Activated CD8-positive, alpha-beta memory T cell treated with anti-CD3 and anti-CD28 coated beads, Interleukin-2, amount 50 U/mL, for 1 hour (primary cell): ENCODE results near the gene FNDC3A.
"Not testable (repeated sequence)": the region's sequence is repeated elsewhere in the genome, so short reads cannot be mapped to it uniquely, and the experiment has no call there.

Source experiments
- DNase-seq: peaks from one replicate; pipeline ENCODE4 v3.0.0-alpha.2; 2020; ENCODE audit errors: extremely low read depth

FNDC3A gene

GRCh38 chr13:48975101-48975855 lies 434 bp upstream of the FNDC3A start:
- DNase-seq: peak; percentile 18

GRCh38 chr13:48976576-48977285 lies 1.0 kb downstream of the FNDC3A start:
- DNase-seq: no peak

- no peak for DNase-seq
Observed at GRCh38 chr13:48977286-48977625, 1.5 kb downstream of the FNDC3A start.

- no peak for DNase-seq
Observed at GRCh38 chr13:48977973-48978372, 2.3 kb downstream of the FNDC3A start.

- no peak for DNase-seq
Observed at GRCh38 chr13:48978942-48979601, 3.4 kb downstream of the FNDC3A start.

- DNase-seq: no peak
Observed at GRCh38 chr13:48979892-48980291, 4.2 kb downstream of the FNDC3A start.

GRCh38 chr13:48983331-48983730 lies 7.6 kb downstream of the FNDC3A start:
- DNase-seq: no peak

- DNase-seq: no peak
Observed at GRCh38 chr13:48985756-48986155, 10.0 kb downstream of the FNDC3A start.

- no peak for DNase-seq
Observed at GRCh38 chr13:48990900-48991299, 15.2 kb downstream of the FNDC3A start.

- DNase-seq: no peak
Observed at GRCh38 chr13:48993150-48993549, 17.4 kb downstream of the FNDC3A start.

- no peak for DNase-seq
Observed at GRCh38 chr13:48994706-48995105, 19.0 kb downstream of the FNDC3A start.

- DNase-seq: no peak
Observed at GRCh38 chr13:48998641-48999292, 23.1 kb downstream of the FNDC3A start.

GRCh38 chr13:49000247-49000646 lies 24.5 kb downstream of the FNDC3A start:
- no peak for DNase-seq

- DNase-seq: not testable (repeated sequence)
Observed at GRCh38 chr13:49018986-49019635, 43.4 kb downstream of the FNDC3A start.

GRCh38 chr13:49020328-49020727 lies 44.6 kb downstream of the FNDC3A start:
- no peak for DNase-seq

GRCh38 chr13:49020940-49021553 lies 45.3 kb downstream of the FNDC3A start:
- no peak for DNase-seq

GRCh38 chr13:49021953-49022352 lies 46.2 kb downstream of the FNDC3A start:
- DNase-seq: no peak

GRCh38 chr13:49022472-49023144 lies 46.9 kb downstream of the FNDC3A start:
- no peak for DNase-seq

- no peak for DNase-seq
Observed at GRCh38 chr13:49023431-49023830, 47.7 kb downstream of the FNDC3A start.

GRCh38 chr13:49026851-49027250 lies 51.1 kb downstream of the FNDC3A start:
- no peak for DNase-seq

GRCh38 chr13:49029570-49029969 lies 53.9 kb downstream of the FNDC3A start:
- no peak for DNase-seq
